Hindlimb muscle (tissue), 1 donor: ENCODE data around the gene SMOC1. TPM values are rescaled to one million over a fixed set of nuclear protein-coding genes. Genes with fewer than 3 reads are reported as not detected.

Source experiments
- DNase-seq: peaks from one replicate; pipeline ENCODE4 v3.0.0-alpha.2; 2013
- polyA plus RNA-seq: library from polyadenylated mRNA; unstranded; fragments of 120-200 nt; gene quantifications from one replicate; pipeline ENCODE4 v1.2.1, GENCODE V29; 2013; ENCODE audit not compliant: insufficient read length

SMOC1 gene
- polyA plus RNA-seq, 1 donor = 4.2 TPM

DNA sequence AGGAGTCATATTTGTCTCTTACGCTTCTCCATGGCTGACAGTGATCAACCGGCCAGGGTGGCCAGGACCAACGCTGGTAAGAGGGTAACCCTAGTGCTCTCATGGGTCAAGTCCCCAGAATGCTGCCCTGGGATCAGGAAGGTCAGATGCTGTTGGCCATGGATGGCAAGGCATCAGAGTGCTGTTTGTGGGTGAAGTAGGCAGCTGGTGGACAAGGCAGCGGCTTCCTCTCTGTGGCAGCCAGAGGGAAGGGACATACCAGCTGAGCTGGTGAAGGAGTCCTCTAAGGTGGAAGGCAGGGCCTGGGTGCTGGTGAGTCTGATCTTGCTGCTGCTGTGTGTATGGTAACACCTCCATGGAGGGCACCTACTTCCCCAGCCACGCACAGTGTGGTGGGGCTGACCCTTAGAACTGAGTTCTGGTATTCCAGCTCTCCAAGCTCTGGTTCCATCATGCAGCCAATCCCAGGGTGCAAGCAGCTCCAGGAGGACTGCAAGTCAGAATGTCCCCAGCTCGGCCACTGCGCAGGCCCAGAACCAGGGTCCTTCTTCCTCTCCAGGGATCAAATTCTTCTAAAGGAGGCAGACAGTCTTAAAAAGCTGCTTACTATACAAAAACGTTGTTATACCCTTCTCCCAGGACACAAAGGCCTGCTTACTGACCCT, 13.4 kb upstream of the SMOC1 start:
- DNase-seq = no peak

DNA sequence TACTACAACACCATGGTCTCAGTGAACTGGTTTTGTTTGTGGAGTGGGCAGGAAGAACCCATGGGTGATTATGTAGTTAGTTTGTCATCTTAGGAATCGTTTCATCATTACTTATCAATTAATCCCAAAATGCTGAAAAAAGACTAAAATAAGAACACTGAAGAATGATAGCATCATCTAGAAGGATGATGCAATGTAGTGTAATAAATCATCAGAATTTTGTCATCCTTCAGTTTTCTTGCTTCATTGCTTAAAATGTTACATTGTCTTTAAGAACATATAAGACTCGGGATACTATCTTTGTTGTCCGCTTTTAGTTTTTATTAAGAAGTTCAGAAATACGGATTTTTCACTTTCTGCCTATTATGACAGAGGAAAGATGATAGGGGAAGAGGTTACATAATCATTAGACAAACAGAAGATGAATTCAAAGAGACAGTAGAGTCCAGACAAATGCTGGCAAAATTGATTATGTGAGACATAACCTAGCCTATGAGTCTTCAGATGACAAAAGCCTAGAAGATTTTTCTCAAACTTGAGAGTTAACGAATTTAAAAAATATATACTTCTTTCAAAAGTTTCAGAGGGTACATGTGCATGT, 10.8 kb upstream of the SMOC1 start:
- DNase-seq = no peak

DNA sequence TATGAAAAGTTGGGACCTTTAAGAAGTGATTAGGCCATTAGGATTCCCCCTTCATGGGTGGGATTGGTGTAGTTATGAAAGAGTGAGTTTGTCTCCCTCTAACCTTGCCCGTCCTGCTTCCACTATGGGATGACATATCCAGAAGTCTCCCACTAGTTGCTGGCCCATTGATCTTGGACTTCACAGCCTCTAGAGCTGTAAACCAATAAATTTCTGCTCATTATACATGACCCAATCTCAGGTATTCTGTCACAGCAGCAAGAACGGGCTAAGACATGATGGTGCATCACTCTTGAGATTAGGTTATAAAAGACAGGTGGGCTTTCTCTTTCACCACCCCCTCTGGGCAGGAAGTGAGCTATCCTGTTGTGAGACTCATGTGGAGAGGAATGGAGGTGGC, 8.6 kb upstream of the SMOC1 start:
- no peak for DNase-seq

DNA sequence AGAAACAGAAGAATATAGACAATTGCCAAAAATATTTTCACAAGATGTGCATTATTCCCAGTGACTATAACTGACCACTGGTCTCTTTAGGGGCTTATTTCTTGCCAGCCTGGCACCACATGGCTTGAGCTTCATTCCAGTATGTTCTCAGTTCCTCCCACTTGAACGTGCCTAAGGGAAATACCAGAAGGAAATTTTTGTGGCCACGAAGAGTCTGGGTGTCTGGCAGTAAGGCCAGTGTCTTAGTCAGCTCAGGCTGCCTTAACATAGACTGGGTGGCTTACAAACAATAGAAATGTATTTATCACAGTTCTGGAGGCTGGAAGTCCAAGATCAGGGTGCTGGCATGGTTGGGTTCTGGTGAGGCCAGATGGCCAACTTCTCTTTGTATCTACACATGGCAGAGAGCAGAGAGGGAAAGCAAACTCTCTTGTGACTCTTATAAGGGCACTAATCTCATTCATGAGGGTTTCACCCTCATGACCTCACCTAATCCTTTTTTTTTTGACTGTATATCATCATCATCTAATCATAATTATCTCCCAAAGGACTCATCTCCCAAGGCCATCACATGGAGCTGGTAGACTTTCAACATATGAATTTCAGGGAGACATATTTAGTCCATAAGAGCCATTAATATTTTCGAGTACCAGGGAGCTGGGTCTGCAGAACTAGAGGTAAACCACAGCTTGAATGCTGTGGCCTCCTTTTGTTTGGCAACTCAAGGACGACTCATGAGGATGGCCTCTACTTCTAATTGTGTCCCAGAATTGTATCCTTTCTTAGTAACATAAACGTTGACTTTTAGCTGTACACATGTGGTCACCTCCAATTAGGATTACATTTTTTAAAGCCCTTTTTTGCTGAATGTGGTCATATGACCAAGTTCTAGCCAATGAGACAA, 5.1 kb upstream of the SMOC1 start:
- DNase-seq = no peak

DNA sequence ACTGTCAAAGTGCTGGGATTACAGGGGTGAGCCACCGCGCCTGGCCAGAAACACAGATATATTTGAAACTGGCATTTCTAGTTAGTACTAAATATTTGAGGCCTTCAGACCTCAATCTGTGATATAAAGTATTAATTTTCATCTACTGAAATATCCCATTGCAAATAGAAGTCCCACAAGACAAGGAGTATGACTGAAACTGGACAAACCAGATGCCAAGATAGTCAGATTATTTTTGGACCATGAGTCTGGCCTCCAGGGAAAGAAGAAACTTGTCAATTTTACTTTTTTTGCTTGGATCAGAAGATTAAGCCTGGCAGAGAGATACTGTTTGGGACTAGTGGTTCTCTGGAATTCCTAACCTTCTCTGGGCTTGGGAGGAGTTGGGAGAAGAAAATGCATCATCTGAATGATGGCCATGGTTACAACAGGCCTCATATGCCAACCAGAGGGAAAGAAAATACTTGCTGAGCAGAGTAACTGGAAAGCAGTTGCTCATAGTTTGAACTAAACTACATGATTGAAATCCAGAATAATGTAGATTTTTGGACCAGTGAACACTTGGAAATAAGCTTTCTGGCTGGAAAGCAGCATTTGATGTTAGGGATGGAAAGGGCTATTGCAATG, 2.9 kb upstream of the SMOC1 start:
- DNase-seq = peak; percentile 13

DNA sequence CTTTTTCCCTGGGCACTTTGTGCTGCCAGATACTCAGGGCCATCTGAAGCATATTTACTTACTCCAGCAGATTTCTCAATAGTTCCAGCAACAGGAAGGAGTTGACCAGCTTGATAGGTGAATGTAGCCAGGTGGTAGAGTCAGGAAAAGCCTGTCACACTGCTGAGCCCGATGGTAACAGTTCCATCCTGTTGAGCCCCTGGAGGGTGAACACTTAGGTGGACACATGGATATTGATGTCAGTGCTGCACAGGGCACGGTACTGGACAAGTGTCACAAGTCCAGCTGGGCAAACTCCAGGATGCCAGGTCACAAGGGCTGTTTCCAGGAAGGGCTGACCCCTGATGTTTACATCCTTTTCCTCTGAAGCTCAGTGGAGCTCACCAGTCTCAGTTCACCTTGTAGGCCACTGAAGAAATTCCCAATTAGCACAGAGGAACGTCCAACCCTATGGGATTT, 2.3 kb upstream of the SMOC1 start:
- DNase-seq = no peak

DNA sequence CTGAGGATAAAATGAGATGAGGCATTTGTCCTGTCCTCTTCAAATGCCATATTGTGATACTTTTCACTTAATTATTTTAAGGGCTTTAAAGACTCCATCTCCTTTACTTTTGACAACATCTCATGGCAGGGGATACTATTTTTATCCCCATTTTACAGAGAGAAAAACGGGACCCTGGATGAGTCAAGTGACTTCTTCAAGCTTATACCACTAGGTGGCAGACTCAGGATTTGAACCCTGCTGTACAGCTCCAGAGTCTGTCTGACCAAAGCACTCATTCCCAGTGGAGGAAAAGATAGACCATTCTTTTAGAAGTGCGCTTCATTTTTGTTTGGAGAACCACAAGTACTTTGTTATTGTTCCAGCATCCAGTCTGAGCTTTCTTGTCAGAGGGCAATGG, 1.7 kb upstream of the SMOC1 start:
- DNase-seq = no peak

DNA sequence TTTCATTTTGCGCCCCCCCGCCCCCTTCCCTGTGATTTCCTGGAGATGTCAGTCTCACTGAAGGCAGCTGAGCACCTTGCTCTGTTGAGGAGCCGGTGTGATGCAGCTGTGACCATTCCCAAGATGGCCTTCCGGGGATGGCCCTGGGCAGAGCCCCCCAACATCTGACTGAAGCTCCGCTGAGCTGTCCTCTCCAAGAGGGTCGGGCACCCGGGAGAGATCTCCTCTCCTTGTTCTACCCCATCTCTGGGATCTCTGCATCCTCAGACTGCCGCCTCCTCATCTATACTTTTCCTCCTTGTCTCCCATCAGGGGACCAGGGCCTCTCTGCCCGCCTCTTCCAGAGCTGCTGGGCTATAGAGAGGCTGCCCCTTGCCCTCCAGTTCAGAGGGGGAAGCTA, 965 bp upstream of the SMOC1 start:
- no peak for DNase-seq

DNA sequence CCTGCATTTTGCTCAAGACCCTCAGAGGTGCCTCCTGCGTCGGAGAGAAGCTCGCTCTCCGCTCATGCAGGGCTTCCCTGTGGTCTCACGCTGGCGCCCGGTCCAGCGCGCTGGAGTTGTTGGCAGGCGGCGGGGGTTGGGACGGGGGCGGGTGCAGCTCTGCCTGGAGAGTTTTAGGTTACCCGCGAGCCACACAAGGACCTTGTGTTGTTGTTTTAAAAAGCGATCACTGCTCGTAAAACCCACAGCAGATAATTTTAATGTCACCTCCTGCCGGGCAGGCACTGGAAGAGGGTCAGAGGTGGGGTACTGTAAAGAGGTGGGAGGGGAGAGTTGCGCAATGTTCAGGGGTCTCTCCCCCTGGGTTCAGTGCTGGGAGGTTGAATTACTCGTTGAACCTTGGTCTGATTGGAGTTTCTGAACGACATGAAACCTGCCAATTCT, 850 bp downstream of the SMOC1 start:
- no peak for DNase-seq

DNA sequence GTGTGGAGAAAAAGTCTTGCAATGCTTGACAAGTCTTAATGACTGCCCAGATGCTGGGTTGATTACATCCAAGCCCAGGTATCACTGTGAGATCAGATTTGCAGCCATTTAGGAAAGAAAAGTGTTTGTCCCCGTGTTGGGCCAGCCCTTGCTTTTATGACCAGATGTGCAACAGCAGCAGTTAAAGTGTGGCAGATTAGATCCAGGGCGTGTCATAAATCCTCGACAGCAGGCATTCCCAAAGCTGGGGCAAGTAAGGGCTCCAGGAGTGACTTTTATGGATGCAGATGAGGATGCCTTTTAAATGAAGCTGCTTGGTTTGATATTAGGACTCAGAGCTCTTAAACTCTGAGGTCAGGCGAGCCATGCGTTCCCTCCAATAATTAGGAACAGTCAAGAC, 1.7 kb downstream of the SMOC1 start:
- no peak for DNase-seq

DNA sequence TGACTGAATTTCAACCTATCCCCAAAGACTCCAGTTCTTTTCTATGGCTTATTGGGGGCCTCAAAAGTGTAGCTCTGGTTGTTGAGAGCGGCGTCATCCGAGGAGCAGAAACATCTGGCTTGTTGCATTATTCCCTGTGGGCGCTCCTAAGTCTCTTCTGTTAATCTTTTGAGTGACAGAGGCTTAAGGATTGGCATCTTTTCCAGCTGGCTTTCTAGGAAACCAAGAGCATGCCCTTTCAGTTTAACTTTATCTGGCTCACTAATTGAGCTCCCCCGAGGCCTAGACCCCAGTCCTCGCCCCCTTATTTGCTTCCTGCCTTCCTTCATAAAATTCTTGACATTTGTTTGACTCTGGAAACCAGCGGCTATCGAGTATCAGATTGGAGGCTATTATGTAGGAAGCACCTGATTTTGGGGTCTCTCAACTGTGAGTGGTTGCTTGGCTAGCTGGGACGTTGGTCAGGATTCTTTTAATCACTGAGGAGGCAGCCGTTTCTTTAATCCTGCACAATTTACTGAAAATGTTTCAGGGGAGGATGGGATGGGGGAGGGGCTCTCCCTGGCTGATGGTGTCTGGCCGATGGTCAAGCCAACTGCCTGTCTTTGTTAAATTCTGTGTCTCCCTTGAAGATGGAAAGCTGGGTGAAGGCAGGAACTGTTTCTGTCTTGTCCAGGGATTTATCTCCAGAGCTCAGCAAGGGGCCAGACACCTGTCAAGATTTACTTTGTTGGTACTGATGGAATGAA, 3.1 kb downstream of the SMOC1 start:
- DNase-seq = no peak

DNA sequence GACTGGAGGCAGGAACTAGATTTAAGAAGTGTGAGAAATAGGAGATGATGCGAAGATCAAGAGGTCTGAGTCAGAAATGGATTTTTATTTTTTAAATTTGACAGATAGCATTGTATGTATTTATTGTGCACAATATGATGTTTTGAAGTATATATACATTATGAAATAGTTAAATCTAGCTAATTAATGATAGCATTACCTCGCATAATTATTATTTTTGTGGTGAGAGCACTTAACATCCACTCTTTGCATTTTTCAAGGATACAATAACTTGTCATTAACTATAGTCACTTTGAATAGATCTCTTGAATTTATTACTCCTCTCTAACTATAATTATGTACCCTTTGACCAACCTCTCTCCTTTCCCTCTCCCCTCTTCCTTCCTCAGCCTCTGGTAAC, 3.7 kb downstream of the SMOC1 start:
- no peak for DNase-seq

DNA sequence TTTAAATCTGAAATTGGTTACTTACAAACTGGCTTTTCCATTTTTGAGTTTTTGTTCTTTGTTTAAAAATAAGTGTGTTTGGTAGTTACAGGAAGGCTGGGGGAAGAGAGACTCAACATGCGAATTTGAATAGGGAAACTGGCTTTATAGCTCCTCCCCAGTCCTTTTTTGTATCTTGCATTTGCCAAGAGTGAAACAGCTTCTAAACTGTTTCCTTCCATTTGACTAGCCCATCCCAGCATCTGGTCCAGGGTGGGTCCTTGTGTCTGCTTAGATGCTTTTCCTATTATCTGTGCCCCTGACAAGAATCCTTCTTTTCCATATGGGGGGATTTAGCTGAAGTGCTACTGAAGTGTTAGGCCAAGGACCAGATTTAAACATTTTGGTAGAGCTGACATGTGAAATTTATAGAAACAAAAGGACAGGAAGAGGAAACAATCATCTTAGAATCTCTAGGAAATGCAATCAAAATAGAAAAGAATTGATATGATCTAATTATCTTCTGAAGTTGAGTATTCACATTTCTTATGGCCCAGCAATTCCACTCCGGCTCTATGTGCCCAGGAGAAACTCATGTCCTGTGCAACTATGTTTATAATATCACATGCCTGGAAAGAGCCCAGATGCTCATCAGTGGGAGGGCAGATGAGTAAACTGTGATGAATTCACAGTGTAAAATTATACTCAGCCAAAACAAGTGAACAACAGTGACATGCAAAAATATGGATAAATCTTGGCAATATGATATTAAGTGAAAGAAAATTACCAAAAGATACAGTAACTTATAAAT, 7.4 kb downstream of the SMOC1 start:
- no peak for DNase-seq

DNA sequence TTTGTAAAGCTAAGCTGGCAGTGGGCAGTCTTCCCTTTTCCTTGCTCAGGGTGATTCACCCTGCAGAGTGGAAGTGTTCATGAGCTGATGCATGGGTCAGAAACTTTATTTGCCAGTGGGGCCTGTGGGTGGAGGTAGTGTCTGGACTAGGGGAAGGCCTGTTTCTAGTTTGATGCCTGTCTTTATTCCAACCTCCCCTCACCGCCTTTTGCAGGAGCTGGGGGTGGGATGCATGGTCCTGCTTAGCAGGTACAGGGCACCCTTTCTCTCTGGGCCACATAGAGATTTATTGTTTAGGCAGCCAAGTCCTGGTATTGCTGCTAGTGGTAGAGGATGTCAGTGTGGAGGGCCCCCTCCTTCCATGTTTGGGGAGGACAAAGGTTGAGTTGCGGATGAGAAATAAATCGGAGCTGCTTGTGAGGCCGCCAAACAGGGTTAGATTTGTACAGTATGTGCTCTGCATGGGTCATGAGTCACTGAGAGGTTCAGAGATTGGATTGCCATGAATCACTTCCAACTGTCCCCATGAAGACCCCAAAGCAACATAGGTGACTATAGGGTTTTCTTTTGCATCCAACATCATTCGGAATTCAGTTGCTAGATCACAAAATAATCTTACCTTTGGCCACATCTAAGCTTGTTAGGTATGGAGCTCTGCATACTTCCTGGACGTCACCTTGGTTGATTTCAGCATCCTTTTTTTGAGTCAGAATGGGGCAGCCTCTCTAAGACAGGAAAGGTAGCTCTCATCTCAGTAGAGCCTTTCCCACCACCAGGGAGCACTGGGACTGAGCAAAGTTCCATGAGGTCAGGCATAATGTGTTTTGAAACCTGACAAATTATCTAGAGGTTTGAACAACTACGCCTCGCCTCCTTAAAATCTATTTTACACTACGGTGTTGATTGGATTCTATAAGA, 8.8 kb downstream of the SMOC1 start:
- DNase-seq = no peak

DNA sequence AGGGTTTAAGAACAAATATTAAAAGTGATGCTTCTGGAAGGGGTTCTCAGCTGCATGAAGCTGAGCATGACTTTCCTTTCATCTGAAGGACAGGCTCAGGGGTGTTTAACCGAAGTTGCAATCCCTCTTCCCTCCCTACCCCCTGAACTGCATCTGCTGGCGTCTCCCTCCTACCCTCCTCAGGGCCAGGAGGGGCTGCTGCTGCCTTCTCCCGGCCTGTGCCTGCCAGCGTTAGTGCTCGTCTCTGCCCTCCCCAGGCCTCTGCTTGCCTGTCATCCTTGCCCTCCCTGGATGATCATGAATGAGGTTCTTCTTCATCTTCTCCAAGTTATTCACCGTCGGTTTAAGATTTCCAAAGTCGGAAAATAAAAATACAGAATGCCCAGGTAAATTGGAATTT, 12.2 kb downstream of the SMOC1 start:
- DNase-seq = no peak

DNA sequence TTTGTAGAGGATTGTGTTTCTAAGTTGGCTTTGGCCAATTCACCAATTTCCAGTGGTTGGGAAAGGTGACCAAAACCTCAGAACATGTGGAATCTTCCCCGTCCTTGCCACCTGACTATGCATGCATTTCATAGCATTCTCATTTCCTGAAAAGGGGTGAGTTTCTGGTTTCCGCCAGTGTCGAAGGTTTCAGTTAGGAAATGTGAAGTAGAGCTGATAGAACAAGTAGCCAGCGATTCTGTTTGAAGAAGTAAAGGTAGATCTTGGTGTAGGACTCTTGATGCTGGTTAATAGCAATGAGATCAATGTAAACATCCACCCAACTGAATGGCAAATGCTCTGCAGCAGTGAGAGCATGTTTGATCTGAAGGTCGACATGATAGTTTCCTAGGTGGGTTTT, 15.9 kb downstream of the SMOC1 start:
- no peak for DNase-seq

DNA sequence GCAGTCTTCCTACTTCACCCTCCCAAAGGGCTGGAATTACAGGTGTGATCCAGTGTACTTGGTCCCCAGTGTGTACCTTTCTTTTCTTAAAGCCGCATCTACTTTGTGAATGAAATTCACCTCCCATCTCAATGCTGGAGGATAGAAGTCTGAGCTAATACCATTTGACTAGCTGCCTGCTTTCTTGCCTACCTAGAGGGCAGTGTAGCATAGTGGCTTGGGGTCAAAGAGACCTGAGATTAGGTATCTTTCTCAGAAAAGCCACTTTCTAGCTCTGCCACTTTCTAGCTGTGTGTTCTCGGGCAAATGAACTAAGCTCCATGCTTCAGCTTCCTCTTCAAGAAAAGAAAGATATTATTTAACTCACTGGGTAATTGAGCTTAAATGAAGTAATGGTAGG, 16.9 kb downstream of the SMOC1 start:
- no peak for DNase-seq

DNA sequence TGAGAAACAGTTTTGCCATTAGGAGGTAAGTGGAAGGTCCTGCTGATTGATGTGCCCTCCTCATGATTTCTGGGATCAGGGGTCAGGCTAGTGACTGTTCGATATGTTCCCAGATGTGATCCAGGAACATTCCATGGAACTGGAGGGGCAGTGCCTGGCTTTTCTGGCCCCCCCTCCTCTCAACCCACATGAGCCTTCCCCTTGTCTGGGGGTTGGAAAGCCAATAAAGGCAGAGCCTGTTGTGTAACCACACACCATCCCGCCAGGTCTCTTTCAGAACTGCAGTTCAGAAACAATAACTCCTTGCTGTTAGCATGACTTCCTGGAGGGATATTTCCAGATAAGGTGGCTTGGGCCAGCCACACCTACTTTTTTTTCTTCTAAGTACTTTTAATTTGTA, 17.8 kb downstream of the SMOC1 start:
- no peak for DNase-seq

DNA sequence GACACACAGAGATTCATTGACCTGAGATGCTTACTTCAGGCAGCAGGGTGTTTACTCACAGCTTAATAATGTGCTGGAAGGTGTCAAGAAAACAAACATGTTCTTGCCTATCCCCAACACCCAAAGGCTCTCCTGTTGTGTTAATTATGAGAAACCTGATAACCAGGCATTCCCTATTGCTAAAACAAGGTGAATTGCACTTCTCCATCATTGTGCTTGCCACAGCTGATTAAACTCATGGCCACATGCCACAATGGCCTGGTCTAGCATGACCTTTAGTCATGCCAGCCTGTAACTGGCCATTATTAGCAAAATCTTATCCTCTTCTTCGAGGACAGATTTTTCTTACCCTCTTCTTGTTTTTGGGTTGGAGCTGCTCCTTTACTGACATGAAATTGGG, 21.4 kb downstream of the SMOC1 start:
- DNase-seq = no peak
